ENCODE measurements around the gene PTGIR. TPM values are rescaled to one million over a fixed set of nuclear protein-coding genes. Genes with fewer than 3 reads are reported as not detected.
A peak's percentile ranks its signal among the peaks of the same experiment; 100 is the strongest.

PTGIR gene
- total RNA-seq, 1 experiment from 2014 or later, result not detected

- Histone ChIP-seq H3K27me3 (replicated peaks; ENCODE audit: insufficient read depth, low read depth, low read length, poor library complexity) (no peaks in the 10 kb centered on the region), H3K4me1 (ENCODE audit: insufficient read depth, low read length, poor library complexity, severe bottlenecking) (peaks cover 10% of the 10 kb centered on the region), H3K4me3 (ENCODE audit: low read depth, low read length, poor library complexity, severe bottlenecking) (peak overlapping the region; percentile 100), H3K9me3 (ENCODE audit: low read depth, low read length, poor library complexity, severe bottlenecking) (peaks cover 7% of the 10 kb centered on the region), H3K36me3 (ENCODE audit: insufficient read depth, low read length, poor library complexity, severe bottlenecking) (peaks cover 31% of the 10 kb centered on the region), H3K27ac (ENCODE audit: low read depth, low read length, poor library complexity, severe bottlenecking) (peak overlapping the region; percentile 100)
- CTCF ChIA-PET, result no interaction called here
- no peak for DNase-seq (ENCODE audit: low spot score)
- BruUV-seq (replicated peaks), result no TSS peak
- POLR2A ChIA-PET (ENCODE audit: low non-redundant PET), result no interaction called here
- TF ChIP-seq CTCF (conservative IDR thresholded peaks at IDR 0.05; ENCODE audit: low read depth, low read length), result no peak
- no peak for TF ChIP-seq EZH2 (IDR thresholded peaks at IDR 0.05; ENCODE audit: borderline replicate concordance, low read depth, low read length, poor library complexity, severe bottlenecking)
- intact Hi-C loops (cut with micrococcal nuclease; ENCODE audit: unreplicated experiment), result loop anchor here (5.0 kb wide), 1 partner anchor 76 kb away; no protein-coding TSS in a partner anchor
These were observed 21.7 kb downstream of the PTGIR start for GRCh38 chr19:46603195-46603637.

- TF ChIP-seq EZH2 (IDR thresholded peaks at IDR 0.05; ENCODE audit: borderline replicate concordance, low read depth, low read length, poor library complexity, severe bottlenecking), result no peak
- no peak for TF ChIP-seq CTCF (conservative IDR thresholded peaks at IDR 0.05; ENCODE audit: low read depth, low read length)
These were observed 22.3 kb downstream of the PTGIR start for GRCh38 chr19:46602392-46603194.

GRCh38 chr19:46601318-46602224 is 23.3 kb downstream of the PTGIR start, which contains the start of gene CALM3:
TSS of gene CALM3 (plus strand) at chr19:46601330. CDS start at chr19:46601435, 105 bp downstream.
- CTCF ChIA-PET, result interaction anchor here (0.8 to 1.3 kb wide), 3 partner anchors 28 to 60 kb away, joined by 3 to 8 read pairs (median 7); partner anchors contain the start of gene DACT3
- peaks cover 10% of the 10 kb centered on the region for H3K4me1 ChIP-seq (ENCODE audit: insufficient read depth, low read length, poor library complexity, severe bottlenecking)
- H3K4me3 ChIP-seq (ENCODE audit: low read depth, low read length, poor library complexity, severe bottlenecking), result peak within 1 kb of the TSS; percentile 100
- peaks cover 10% of the 10 kb centered on the region for H3K9me3 ChIP-seq (ENCODE audit: low read depth, low read length, poor library complexity, severe bottlenecking)
- H3K36me3 ChIP-seq (ENCODE audit: insufficient read depth, low read length, poor library complexity, severe bottlenecking), result peaks cover 14% of the 10 kb centered on the region
- intact Hi-C loops (cut with micrococcal nuclease; ENCODE audit: unreplicated experiment), result loop anchor here (5.0 kb wide), 1 partner anchor 74 kb away; no protein-coding TSS in a partner anchor
- H3K27ac ChIP-seq (ENCODE audit: low read depth, low read length, poor library complexity, severe bottlenecking), result peak within 1 kb of the TSS; percentile 100
- TF ChIP-seq EZH2 (IDR thresholded peaks at IDR 0.05; ENCODE audit: borderline replicate concordance, low read depth, low read length, poor library complexity, severe bottlenecking) (no peak), CTCF (conservative IDR thresholded peaks at IDR 0.05; ENCODE audit: low read depth, low read length) (no peak)
- BruUV-seq (replicated peaks), result TSS peak; percentile 48
- no peak for DNase-seq (ENCODE audit: low spot score)
- no peaks in the 10 kb centered on the region for H3K27me3 ChIP-seq (replicated peaks; ENCODE audit: insufficient read depth, low read depth, low read length, poor library complexity)
- POLR2A ChIA-PET (ENCODE audit: low non-redundant PET), result no interaction called here

More at GRCh38 chr19:46602392-46603194, 22.3 kb downstream of the PTGIR start:
- Histone ChIP-seq H3K4me1 (ENCODE audit: insufficient read depth, low read length, poor library complexity, severe bottlenecking) (peaks cover 10% of the 10 kb centered on the region), H3K4me3 (ENCODE audit: low read depth, low read length, poor library complexity, severe bottlenecking) (peak overlapping the region; percentile 100), H3K27me3 (replicated peaks; ENCODE audit: insufficient read depth, low read depth, low read length, poor library complexity) (no peaks in the 10 kb centered on the region), H3K27ac (ENCODE audit: low read depth, low read length, poor library complexity, severe bottlenecking) (peak overlapping the region; percentile 100), H3K36me3 (ENCODE audit: insufficient read depth, low read length, poor library complexity, severe bottlenecking) (peaks cover 24% of the 10 kb centered on the region), H3K9me3 (ENCODE audit: low read depth, low read length, poor library complexity, severe bottlenecking) (peaks cover 10% of the 10 kb centered on the region)
- DNase-seq (ENCODE audit: low spot score), result no peak
- intact Hi-C loops (cut with micrococcal nuclease; ENCODE audit: unreplicated experiment), result loop anchor here (5.0 kb wide), 1 partner anchor 75 kb away; no protein-coding TSS in a partner anchor
- POLR2A ChIA-PET (ENCODE audit: low non-redundant PET), result no interaction called here
- no TSS peak for BruUV-seq (replicated peaks)
- CTCF ChIA-PET, result interaction anchor here (0.8 kb wide), 1 partner anchor 29 kb away, joined by 8 read pairs; no protein-coding TSS in a partner anchor

Measured in A673 (cell line).